Breast epithelium (tissue), 3 donors: ENCODE measurements around the gene EPG5.

Experiments used
- POLR2AphosphoS5 ChIP-seq, 3 donors: sonication (generic); formaldehyde crosslinking; IDR thresholded peaks; one replicate each; pipeline ENCODE4 v1.6.1; 2017; ENCODE audit warnings: antibody characterized with exemption in 3 of 3
- TF ChIP-seq, protein P1 (sequence below), 3 donors: fragments of 450-650 bp; IDR thresholded peaks; one replicate each; pipeline ENCODE4 v1.5.1; 2016 to 2017; ENCODE audit warnings: antibody characterized with exemption in 3 of 3, mild to moderate bottlenecking in 3 of 3, moderate library complexity in 3 of 3

DNA sequence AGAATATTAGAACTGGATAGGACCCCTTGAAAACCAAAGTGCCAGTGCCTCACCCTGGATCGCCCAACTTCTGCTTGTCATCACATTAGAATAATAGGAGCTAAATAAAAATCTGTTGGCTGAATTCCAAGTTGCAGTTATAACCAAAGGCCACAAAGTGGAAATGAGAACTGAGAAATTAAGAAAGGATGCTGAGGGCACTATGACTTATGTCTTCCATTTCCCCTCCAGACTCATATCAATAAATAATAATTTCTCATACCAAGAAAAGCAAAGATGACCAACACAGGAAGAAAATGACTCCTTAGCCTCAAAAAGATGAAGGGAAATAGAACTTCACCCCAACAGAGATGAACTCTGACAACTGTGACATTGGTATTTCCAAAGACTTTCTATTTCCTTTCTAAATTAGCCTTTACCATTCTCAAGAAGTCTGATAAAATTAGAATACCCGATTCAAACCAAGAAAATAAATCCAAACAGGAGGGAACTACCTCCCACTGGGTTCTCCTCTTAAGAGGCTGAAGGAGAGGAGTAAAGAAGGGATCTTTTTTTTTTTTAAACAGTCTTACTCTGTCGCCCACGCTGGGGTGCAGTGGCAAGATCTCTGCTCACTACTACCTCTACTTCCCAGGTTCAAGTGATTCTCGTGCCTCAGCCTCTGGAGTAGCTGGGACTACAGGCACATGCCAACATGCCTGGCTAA lies 46.5 kb upstream of the EPG5 start:
- TF ChIP-seq, protein P1, sequence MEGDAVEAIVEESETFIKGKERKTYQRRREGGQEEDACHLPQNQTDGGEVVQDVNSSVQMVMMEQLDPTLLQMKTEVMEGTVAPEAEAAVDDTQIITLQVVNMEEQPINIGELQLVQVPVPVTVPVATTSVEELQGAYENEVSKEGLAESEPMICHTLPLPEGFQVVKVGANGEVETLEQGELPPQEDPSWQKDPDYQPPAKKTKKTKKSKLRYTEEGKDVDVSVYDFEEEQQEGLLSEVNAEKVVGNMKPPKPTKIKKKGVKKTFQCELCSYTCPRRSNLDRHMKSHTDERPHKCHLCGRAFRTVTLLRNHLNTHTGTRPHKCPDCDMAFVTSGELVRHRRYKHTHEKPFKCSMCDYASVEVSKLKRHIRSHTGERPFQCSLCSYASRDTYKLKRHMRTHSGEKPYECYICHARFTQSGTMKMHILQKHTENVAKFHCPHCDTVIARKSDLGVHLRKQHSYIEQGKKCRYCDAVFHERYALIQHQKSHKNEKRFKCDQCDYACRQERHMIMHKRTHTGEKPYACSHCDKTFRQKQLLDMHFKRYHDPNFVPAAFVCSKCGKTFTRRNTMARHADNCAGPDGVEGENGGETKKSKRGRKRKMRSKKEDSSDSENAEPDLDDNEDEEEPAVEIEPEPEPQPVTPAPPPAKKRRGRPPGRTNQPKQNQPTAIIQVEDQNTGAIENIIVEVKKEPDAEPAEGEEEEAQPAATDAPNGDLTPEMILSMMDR (IDR thresholded peaks at IDR 0.05) = no peak
- no peak for TF ChIP-seq POLR2AphosphoS5 (IDR thresholded peaks at IDR 0.05)
